GM21717 (cell line): Measurements from ENCODE around the gene HSD3B7.
A peak's percentile ranks its signal among the peaks of the same experiment; 100 is the strongest.

Source experiments
- ATAC-seq: cut with Tn5 transposase; IDR thresholded peaks from one replicate; pipeline ENCODE4 v1.9.1; 2021; ENCODE audit warnings: mild to moderate bottlenecking, moderate library complexity; ENCODE audit not compliant: unreplicated experiment

The HSD3B7 gene

DNA sequence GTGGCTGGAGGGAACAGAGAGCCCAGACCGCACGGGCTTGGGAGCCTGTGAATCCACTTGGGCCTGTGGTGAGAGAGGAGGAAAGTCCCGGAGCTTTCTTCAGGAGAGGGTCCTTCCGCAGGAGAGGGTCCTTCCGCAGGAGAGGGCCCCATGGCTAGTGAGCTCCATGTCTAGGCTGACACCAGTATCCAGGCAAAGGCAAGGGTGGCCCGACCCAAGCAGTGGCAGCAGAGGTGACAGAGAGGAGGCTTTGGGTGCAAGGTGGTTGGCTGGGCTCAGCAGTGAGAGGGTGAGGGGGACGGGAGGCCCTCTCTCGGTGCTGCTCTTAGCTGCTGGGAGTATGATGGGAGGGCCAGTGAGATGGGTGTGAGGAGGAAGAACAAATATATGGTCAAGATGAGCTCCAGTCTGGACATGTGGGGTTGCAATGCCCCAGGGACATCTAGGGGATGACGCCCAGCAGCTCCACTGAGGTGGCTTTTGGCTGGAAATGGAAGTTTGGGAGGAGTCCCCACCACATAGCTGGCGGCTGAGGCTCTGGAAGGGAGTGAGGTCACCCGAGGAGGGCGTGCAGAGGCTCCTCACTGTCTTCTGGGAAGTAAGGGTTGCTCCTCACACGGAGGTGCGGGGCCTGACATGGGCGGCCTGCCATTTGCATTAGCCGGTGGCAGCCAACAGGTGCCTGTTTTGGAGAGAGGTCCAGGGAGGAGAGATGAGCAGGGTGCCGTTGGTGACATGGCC, 2.3 kb upstream of the HSD3B7 start:
- ATAC-seq: no peak

DNA sequence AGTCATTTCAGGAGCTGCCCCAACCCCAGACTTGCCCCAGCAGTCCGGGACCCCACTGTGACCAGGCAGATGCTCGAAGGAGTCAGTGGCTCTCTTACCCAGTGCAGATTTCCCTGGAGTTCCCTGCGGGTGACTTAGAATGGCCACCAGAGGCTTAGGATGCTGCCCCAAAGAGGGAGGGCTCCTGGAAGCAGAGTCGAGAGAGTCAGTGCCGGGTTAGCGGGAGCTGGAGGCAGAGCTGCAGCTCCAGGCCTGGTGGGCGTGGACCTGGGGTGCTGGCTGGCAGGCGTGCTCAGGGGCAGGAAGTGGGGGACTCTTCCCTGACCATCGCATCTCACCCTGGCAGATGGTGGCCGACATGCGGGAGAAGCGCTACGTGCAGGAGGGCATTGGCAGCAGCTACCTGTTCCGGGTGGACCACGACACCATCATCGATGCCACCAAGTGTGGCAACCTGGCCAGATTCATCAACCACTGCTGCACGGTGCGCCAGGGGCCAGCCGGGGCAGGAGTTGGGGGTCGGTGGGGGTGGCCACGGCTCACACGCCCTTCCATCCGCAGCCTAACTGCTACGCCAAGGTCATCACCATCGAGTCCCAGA, 1.6 kb upstream of the HSD3B7 start:
- ATAC-seq: no peak

DNA sequence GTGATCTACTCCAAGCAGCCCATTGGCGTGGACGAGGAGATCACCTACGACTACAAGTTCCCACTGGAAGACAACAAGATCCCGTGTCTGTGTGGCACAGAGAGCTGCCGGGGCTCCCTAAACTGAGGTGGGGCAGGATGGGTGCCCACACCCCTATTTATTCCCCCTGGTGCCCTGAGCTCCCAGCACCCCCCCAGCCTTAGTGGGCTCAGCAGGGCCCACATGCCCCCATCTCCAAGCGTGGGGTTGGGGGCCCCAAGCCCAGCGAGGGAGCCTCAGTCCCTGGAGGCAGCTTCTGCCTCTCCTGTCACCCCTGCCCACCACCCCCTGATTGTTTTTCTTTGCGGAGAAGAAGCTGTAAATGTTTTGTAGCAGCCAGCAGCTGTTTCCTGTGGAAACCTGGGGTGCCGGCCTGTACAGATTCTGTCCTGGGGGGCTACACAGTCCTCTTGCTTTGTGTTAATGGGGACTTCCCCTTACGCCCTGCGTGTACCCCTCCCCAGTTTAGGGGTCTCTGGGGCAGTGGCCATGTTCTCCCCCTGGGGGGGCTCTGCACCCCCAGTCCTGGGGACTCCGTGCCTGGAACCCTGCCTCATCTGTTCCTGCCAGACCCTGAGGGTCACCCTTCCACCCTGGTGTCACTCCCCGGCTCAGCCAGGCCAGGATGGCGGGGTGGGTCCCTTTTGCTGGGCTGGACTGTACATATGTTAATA, 953 bp upstream of the HSD3B7 start:
- no peak for ATAC-seq

DNA sequence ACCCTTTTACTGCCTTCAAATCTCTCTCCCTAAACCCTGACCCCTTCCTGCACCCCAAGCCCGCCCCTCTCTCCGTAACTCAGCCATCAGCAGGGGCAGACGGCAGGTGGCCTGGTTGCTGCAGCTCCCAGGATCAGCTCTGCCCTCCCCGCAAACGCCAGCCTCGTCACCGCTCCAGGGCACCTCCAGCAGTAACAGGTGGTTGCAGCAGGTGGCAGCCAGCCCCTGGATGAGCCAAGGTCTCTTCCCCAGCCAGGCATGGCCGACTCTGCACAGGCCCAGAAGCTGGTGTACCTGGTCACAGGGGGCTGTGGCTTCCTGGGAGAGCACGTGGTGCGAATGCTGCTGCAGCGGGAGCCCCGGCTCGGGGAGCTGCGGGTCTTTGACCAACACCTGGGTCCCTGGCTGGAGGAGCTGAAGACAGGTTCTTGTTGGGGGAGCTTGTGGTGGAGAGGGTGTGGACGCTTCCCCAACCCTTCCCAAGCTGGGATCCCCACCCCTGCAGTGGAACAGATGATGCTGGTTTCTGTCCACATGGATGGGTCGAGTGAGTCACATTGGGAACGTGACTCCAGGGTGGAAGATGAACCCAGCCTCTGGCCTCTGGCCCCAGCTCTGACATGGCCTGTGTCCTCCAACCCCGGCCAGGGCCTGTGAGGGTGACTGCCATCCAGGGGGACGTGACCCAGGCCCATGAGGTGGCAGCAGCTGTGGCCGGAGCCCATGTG, 558 bp downstream of the HSD3B7 start:
- no peak for ATAC-seq

DNA sequence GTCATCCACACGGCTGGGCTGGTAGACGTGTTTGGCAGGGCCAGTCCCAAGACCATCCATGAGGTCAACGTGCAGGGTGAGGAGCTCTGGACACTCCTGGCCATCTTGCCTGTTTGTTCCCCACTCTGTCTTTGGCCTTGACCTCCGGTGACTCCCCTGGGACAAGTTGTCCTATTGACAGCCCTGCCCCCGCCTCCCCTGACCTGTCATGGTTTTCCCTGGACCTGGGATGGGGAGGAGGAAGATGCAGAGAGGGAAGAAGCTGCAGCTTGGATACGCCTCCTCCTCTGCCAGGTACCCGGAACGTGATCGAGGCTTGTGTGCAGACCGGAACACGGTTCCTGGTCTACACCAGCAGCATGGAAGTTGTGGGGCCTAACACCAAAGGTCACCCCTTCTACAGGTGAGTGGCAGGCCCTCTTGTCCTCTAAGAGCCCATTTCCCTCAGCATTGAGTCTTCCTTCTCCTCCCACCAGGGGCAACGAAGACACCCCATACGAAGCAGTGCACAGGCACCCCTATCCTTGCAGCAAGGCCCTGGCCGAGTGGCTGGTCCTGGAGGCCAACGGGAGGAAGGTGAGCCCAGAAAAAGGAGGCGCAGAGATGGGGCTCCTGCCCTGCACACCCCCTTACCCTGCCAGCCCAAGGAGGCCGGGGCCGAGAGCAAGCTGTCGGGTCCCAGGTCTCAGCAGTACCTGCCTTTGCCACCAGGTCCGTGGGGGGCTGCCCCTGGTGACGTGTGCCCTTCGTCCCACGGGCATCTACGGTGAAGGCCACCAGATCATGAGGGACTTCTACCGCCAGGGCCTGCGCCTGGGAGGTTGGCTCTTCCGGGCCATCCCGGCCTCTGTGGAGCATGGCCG, 1.4 kb downstream of the HSD3B7 start:
- ATAC-seq: no peak

DNA sequence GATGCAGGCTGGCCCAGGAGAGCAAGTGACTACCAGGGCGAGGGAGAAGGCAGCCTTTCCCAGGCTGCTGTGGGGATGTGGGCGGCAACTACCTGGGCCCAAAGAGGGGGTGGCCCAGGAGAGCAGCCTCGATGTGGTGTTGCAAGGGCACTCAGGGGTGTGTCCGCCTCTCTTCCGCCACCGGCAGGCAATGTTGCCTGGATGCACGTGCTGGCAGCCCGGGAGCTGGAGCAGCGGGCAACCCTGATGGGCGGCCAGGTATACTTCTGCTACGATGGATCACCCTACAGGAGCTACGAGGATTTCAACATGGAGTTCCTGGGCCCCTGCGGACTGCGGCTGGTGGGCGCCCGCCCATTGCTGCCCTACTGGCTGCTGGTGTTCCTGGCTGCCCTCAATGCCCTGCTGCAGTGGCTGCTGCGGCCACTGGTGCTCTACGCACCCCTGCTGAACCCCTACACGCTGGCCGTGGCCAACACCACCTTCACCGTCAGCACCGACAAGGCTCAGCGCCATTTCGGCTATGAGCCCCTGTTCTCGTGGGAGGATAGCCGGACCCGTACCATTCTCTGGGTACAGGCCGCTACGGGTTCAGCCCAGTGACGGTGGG, 2.7 kb downstream of the HSD3B7 start:
- ATAC-seq: no peak

DNA sequence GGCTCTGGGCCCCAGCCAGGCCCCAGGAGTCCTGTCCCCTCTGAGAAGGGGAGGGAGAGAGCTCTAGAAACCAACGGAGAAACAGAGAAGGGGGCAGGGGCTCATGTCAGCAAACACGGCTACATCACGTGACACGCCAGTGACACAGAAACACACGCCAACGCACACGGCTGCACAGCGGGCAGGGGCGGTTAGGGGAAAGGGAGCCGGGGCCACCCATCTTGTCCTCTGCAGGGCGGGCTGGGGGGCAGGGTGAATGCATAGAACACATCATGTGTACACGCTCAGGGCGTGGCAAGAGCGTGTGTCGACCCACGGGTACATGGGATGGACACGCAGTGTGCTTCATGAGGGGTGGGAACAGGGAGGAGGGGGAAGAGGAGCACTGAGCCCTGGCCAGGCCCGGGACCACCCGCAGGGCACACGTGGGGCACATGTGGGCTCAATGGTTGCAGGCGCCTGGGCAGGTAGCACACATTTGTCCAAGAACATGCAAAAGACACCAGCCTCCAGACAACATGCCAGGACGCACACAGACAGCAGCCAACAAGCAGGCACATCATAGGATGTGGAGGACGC, 4.6 kb downstream of the HSD3B7 start:
- no peak for ATAC-seq

DNA sequence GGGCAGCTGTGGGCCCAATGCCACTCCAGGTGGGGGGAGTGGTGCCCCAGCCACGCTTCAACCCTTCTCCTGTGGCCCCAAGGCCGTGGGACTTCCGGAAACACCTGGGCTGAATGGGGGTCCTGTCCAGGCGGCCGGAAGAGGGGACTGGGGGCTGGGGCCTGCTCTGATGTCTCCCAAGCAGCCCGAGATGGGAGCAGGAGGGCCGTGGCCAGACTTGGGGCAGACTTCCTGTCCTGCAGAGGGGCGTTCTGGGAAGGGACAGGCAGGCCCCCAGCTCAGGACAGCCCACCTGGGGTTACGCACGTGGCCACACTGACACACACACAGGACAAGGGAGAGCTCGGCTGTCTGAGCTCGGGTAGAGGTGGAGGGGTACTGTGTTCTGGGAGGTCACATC, 5.1 kb downstream of the HSD3B7 start:
- ATAC-seq: no peak

DNA sequence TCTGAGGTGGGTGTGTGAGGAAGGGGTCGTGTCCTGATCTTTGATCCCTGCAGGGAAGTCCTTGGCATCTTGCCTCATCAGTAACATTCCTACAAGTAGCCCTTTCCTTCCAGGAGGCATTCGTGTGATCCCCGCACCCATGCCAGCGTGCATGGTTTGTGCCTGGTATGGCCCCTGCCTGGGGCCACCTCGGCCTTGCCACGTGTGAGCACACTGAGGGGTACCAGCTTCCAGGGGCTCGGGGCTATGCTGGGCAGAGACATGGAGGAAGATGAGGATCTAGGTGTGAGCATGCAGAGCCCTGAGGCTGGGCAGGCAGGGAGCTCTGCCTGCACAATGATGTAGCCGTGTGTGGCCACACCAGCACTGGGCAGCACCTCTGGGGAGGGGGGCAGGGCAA, 6.0 kb downstream of the HSD3B7 start:
- no peak for ATAC-seq

DNA sequence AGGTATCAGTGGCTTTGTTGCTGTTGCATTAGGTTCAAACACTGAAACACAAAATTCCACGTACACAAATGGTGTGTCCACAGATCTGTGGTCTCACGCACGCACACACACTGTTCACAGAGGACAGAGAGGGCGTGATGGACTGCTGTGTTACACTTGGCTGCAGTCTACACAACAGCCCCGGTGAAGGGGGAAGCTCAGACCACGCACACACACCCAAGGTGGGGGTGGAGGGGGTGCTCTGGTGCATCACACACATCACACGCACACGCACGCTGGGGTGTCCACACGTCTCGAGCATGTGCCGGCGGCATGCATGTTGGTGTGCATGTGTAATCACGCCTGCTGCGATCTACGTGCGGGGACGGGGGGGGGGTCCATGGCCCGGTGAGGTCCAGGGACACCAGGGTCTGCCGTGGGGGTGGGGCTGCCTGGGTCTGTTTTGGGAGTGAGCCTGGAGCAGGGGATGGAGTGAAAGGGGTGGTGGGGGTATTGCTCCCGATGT, 7.3 kb downstream of the HSD3B7 start:
- no peak for ATAC-seq

DNA sequence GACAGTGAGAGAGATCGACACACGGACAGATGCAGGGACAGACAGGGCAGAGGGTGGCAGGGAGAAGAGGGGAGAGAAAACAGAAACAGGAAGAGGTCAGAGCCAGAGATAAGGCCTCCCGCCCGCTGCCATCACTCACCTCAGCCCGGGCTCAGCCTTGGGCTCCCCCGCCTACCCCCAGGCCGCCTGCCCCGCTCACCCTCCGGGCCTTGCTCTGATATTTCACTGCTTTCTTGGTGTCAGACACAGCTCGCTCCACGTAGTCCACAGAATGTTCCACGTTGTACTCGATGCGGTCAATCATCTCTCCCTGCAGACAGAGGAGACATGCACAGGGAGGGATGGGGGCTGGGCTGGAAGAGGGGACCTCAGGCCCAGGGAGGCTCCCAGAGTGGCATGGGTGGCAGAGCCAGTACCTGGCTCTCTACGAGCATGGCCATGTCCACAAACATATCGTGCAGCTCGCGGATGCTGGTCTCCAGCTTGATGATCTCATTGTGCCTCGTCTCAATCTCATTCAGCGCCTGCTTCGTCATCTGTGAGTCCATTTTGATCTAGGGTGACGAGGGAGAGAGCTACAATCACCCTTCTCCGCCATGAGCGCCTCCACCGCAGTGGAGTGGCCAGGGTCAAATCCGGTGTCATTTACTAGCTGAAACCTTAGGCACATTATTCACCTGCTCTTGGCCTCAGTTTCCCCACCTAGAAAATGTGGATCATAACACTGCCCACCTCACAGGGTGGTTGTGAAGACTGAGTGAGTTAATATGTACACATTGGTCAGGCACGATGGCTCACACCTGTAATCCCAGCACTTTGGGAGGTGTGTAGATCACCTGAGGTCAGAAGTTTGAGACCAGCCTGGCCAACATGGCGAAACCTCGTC, 8.2 kb downstream of the HSD3B7 start:
- no peak for ATAC-seq

DNA sequence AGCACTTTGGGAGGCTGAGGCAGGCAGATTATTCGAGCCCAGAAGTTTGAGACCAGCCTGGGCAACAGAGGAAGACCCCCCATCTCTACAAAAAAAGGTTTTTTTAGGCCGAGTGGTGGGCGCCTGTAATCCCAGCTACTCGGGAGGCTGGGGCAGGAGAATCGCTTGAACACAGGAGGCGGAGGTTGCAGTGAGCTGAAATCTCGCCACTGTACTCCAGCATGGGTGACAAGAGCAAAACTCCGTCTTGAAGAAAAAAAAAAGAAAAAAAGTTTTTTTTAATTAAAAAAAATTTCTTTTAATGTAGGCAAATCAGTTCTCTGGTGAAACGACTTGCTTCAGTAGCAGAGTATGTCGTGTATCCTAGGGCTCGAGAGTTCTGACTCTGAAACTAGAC, 10.9 kb downstream of the HSD3B7 start:
- no peak for ATAC-seq

DNA sequence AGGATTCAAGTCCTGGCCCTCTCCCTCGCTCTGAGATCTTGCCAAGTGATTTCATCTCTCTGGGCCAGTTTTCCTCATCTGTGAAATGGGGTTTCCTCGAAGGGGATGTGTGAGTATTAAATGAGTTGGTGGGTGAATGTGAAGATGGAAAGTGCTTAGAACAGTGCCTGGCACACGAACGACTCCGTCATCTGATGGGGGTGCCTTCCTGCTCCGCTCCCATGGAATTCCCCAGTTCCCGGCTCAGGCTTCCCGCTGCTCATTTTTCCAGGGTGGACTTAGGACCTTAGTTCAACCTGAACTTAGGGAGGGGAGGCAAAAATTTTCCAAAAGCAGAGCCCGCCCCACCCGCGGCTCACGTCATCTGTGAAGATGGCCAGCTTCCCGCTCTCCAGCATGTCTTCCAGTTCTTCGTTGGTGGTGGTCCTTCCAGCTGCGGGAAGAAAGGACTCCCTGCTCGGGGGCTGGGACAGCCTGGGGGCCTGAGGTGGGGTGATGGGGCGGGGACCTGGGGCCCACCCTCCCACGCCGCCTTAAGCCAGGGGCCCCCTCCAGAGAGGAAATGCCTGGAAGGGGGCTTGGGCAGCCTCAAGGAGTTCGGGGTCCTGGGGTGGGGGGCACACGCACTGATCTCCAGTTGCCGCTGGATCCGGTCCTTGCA, 11.4 kb downstream of the HSD3B7 start:
- no peak for ATAC-seq

DNA sequence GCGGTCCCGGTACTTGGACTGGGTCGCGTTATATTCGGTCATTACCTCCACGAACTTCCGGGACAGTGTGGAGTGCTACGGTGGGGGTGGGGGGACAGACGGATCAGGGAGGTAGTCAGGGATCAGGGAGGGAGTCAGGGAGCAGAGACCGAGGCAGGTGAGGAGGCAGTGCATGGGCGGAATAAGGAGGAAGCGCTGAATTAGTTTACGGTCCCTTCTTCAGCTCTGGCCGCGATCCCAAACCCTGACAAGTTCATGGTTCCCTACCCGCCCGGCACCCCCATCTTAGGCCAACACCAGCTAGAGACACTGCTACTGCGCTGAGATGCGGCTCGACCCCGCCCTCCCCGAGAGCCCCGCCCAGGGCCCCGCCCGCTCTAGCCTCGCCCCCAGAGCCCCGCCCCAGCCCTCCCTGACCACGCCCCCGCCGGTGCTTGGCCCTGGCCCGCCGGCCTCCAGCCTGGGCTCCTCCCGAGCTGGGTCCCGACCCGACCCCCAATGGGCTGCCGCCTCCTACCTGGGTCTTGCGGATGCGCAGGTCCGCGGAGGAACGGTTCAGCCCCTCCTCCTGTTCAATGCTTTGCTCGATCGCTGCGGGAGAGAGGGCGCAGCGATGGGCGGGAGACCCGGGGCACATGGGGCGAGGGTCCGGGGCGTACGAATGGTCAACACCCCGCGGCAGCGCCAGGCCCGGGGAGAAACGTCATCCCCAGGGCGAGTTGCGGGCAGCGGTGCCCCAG, 12.1 kb downstream of the HSD3B7 start:
- peak; percentile 66 for ATAC-seq

DNA sequence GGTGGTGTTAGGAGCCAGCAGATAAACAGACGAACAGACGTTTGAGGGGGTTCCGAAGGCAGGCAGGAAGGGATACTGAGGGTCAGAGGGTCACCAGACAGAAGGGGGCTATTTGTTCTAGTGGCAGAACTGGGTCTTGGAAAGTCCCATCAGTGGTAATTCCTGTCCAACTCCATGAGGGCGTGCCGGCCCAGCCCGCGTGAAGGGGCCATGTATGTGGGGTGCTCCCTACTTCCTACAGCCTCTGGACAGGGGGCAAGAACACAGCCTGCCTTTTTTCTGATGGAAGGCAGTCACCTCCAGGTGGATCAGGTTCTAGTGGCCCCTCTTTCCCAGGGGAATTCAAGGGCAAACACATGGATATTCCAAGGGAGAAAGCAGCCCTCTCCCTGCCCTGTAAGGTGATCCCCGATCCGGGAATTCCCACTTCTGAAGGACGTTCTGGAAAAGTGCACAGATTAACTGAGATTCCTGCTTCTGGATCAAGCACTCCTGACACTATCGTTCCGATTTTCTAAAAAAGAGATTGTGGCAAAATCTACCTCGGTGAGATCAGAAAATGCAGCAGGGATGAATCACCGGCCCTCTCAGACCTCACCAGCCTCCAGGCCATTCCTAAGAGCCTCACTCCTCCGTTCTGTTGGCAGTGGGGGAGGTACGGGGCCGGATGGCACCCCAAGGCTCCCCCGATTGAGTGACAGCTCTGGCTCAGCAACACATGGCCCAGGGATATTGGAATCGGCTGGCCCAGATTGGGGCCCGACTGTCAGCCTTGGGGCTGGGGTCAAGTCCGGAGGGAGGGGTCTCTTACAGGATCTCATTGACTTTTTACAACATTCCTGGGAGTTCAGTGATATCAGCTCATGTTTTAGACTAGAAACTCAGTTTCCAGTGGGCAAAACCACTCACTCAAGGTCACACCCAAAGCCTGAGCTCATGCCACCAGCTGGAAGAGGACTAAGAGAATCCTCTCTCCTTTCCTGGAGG, 13.0 kb downstream of the HSD3B7 start:
- no peak for ATAC-seq
